Chondrocyte (in vitro differentiated cells): ENCODE results near the gene KLHL21. TPM values are rescaled to one million over a fixed set of nuclear protein-coding genes. Genes with fewer than 3 reads are reported as not detected.
A peak's percentile ranks its signal among the peaks of the same experiment; 100 is the strongest.

Experiments
- DNase-seq: peaks from one replicate; pipeline ENCODE4 v3.0.0; 2021; ENCODE audit warnings: mixed read lengths, low spot score
- H3K27ac Mint-ChIP-seq: one replicate; pipeline ENCODE4 v1.8.0; 2021; ENCODE audit warnings: mild to moderate bottlenecking, moderate library complexity, mixed read lengths; ENCODE audit not compliant: unreplicated experiment
- H3K27me3 Mint-ChIP-seq: 2 replicates; pipeline ENCODE4 v1.8.0; 2021; ENCODE audit warnings: low read depth, mixed read lengths
- H3K36me3 Mint-ChIP-seq: 2 replicates; pipeline ENCODE4 v1.8.0; 2021; ENCODE audit warnings: low read depth, mixed read lengths
- H3K4me1 Mint-ChIP-seq: 2 replicates; pipeline ENCODE4 v1.8.0; 2021; ENCODE audit warnings: low read depth, mild to moderate bottlenecking, mixed read lengths
- H3K4me3 Mint-ChIP-seq: one replicate; pipeline ENCODE4 v1.8.0; 2021; ENCODE audit warnings: mild to moderate bottlenecking, moderate library complexity, mixed read lengths; ENCODE audit not compliant: unreplicated experiment
- H3K9me3 Mint-ChIP-seq: 2 replicates; pipeline ENCODE4 v1.8.0; 2021; ENCODE audit warnings: low read depth, mixed read lengths
- CTCF ChIP-seq: fragments of 200-600 bp; sonication (generic); IDR thresholded peaks from 2 replicates; pipeline ENCODE4 v1.5.0; 2021; ENCODE audit warnings: antibody characterized with exemption, mild to moderate bottlenecking, moderate library complexity
- total RNA-seq: library from RNA; stranded (reverse); gene quantifications from 3 replicates; pipeline ENCODE4 v1.2.1, GENCODE V29; 2021

Gene KLHL21
- total RNA-seq, 1 donor from 2014 or later: 39.6 TPM

GRCh38 chr1:6627841-6628545, 25.3 kb upstream of the KLHL21 start:
- TF ChIP-seq CTCF: no peak
- no peak for DNase-seq
- Mint-ChIP-seq H3K4me3 (no peak overlapping the region), H3K9me3 (no peaks in the 10 kb centered on the region), H3K27me3 (no peaks in the 10 kb centered on the region), H3K36me3 (peaks cover 13% of the 10 kb centered on the region), H3K4me1 (peaks cover 26% of the 10 kb centered on the region), H3K27ac (no peak overlapping the region)

GRCh38 chr1:6627031-6627430, 24.4 kb upstream of the KLHL21 start:
- Mint-ChIP-seq H3K27ac (no peak overlapping the region), H3K27me3 (no peaks in the 10 kb centered on the region), H3K4me1 (peaks cover 26% of the 10 kb centered on the region), H3K4me3 (no peak overlapping the region), H3K36me3 (peaks cover 19% of the 10 kb centered on the region), H3K9me3 (no peaks in the 10 kb centered on the region)
- TF ChIP-seq CTCF: no peak
- no peak for DNase-seq

DNA sequence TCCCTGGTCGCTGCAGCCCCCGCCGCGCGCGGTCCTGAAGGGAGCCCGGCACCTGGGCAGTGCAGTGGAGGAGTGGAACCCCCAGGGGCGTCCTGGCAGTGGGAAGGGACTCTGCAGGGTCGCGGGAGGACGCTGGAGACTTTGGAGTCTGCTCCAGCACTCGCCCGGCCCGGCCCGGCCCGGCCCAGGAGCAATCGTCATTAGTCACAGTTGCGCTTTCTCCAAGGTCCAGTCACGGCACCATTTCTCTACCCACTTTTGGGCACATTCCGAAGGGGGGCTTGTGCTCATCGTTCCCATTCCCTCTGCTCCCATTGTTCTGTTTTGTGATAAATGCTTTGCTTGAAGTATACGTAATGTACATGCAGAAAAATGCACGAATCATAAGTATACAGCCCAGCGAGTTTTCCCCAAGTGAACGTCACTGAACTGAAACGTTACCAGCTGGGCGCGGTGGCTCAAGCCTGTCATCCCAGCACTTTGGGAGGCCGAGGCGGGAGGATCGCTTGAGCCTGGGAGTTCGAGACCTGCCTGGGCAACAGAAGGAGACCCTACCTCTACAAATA, 23.0 kb upstream of the KLHL21 start:
- no peak for TF ChIP-seq CTCF
- H3K27ac Mint-ChIP-seq: peak overlapping the region; percentile 72
- no peaks in the 10 kb centered on the region for H3K27me3 Mint-ChIP-seq
- peaks cover 19% of the 10 kb centered on the region for H3K36me3 Mint-ChIP-seq
- peak overlapping the region; percentile 75 for H3K4me3 Mint-ChIP-seq
- no peak for DNase-seq
- no peaks in the 10 kb centered on the region for H3K9me3 Mint-ChIP-seq
- peaks cover 26% of the 10 kb centered on the region for H3K4me1 Mint-ChIP-seq

DNA sequence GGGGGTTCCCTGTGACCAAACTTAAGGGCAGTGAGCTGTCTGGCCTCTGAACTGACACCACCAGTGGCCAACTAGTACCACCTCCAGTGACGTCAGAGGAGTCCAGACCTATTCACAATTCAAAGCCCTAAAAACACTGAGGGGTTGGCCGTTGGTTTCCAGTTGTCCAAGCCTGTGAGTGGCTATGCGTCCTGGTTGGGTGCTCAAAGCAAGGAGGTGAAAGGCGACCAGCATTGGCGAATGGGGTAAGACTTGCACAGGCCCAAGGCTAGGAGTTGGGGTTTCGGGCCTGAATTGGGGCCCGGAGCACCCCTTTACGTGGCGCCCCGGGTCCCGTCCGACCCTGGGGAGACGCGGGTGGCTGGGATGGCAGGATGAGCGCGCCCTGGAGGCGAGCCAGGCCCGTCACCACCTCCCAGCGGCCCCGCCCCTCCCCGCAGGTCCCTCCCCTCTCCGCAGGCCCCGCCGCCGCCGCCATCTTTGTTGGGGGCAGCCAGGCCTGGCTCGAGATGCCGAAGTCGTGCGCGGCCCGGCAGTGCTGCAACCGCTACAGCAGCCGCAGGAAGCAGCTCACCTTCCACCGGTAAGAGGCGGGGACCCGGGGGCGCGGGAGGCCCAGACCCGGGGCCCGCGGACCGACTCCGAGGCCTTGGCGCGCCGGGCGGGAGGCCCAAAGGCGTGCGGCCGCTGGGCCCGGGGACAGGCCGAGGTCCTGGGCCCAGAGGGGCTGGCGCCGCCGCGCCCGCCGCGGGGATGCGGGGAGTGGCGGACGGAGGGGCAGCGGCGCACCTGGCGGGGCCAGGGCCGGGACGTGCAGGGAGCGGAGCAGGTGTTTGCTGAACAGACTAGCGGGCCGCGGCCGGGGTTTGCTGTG, 22.3 kb upstream of the KLHL21 start, which contains the start of gene THAP3:
THAP3 (plus strand) TSS at position 159 of the 874 bp plus-strand sequence; CDS start at position 510, 351 bp downstream.
- DNase-seq: no peak
- no peaks in the 10 kb centered on the region for H3K9me3 Mint-ChIP-seq
- peak; percentile 33 for TF ChIP-seq CTCF
- H3K27ac Mint-ChIP-seq: peak within 1 kb of the TSS; percentile 87
- peaks cover 26% of the 10 kb centered on the region for H3K4me1 Mint-ChIP-seq
- H3K4me3 Mint-ChIP-seq: peak within 1 kb of the TSS; percentile 75
- no peaks in the 10 kb centered on the region for H3K27me3 Mint-ChIP-seq
- peaks cover 21% of the 10 kb centered on the region for H3K36me3 Mint-ChIP-seq

DNA sequence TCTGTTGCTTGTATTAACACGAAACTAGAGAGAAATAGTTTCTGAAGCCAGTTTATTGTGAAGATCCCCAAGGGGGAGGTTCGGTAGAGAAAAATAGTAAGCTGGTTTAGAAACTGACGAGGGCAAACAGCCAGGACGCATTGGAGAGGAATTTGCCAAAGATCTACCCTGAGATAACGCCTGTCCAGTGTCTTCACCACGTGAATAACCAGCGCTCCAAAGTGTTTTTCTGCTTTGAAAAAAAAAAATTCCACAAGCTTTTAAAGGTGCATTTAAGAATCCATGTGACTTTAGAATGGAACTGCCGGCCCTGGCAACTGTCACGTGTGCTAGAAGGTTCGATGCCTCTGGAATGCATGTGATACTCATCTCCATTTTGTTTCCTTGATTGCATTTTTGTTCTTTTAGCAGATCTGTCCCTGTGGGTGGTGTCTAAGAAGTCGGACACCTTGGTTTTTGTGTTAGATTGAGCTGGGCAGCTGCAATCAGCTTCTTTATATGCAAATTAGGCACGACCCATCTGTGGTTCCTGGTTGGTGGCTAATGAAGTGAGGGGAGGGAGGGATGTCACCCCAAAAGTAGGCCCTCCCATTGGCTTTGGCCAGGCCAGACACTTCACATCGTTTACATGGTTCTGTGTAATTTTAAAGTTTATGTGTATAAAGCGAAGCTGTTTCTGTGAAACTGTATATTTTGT, 20.7 kb upstream of the KLHL21 start:
- no peak for TF ChIP-seq CTCF
- H3K4me3 Mint-ChIP-seq: no peak overlapping the region
- DNase-seq: no peak
- no peak overlapping the region for H3K27ac Mint-ChIP-seq
- no peaks in the 10 kb centered on the region for H3K27me3 Mint-ChIP-seq
- H3K36me3 Mint-ChIP-seq: peaks cover 23% of the 10 kb centered on the region
- H3K9me3 Mint-ChIP-seq: no peaks in the 10 kb centered on the region
- H3K4me1 Mint-ChIP-seq: peaks cover 26% of the 10 kb centered on the region
